PC-9 (cell line): ENCODE data around the gene DIDO1. TPM values are rescaled to one million over a fixed set of nuclear protein-coding genes. Genes with fewer than 3 reads are reported as not detected.

Source experiments
- BruUV-seq: library from RNA; stranded (reverse); fragments of 400-500 nt; replicated peaks from 2 replicates; lab custom pipeline; 2021; lab: Mats Ljungman, UMichigan
- CTCF ChIA-PET: fragments of 300-600 bp; sonication (Branson Sonifier 250); formaldehyde crosslinking; loops from one replicate; lab custom pipeline; 2022; ENCODE audit warnings: antibody characterized with exemption; lab: Charles Lee
- POLR2A ChIA-PET: fragments of 300-600 bp; sonication (Branson Sonifier 250); formaldehyde crosslinking; loops from one replicate; lab custom pipeline; 2022; ENCODE audit warnings: antibody characterized with exemption; ENCODE audit not compliant: unreplicated experiment; lab: Charles Lee
- DNase-seq, 2 experiments: peaks; one replicate each; pipeline versions ENCODE4 v3.0.0 to v3.0.0-alpha.2; 2015 to 2022; ENCODE audit warnings: mixed read lengths in 1 of 2
- H2AFZ ChIP-seq: fragments of 200-600 bp; sonication (generic); 2 replicates; pipeline ENCODE4 v1.8.1; 2017; ENCODE audit warnings: antibody characterized with exemption
- H3F3A ChIP-seq: fragments of 200-600 bp; sonication (generic); 2 replicates; pipeline ENCODE4 v1.8.1; 2017; ENCODE audit warnings: antibody characterized with exemption, mild to moderate bottlenecking, low read depth; ENCODE audit not compliant: insufficient read depth
- H3K27ac ChIP-seq: fragments of 200-600 bp; sonication (generic); 2 replicates; pipeline ENCODE4 v1.6.1; 2016; ENCODE audit warnings: mixed run types
- H3K27me3 ChIP-seq: fragments of 200-600 bp; sonication (generic); 2 replicates; pipeline ENCODE4 v1.6.1; 2016; ENCODE audit warnings: low read depth, mixed run types; ENCODE audit not compliant: insufficient read depth
- H3K36me3 ChIP-seq: fragments of 200-600 bp; sonication (generic); 2 replicates; pipeline ENCODE4 v1.6.1; 2016; ENCODE audit warnings: low read depth, mixed run types
- H3K4me1 ChIP-seq: fragments of 200-600 bp; sonication (generic); replicated peaks from 2 replicates; pipeline ENCODE4 v1.6.1; 2016; ENCODE audit warnings: mixed run types; ENCODE audit not compliant: insufficient read depth
- H3K4me2 ChIP-seq: fragments of 200-600 bp; sonication (generic); 2 replicates; pipeline ENCODE4 v1.6.1; 2017; ENCODE audit warnings: mixed run types
- H3K4me3 ChIP-seq: fragments of 200-600 bp; sonication (generic); 2 replicates; pipeline ENCODE4 v1.6.1; 2016; ENCODE audit warnings: mixed run types
- H3K79me2 ChIP-seq: fragments of 200-600 bp; sonication (generic); 2 replicates; pipeline ENCODE4 v1.6.1; 2017; ENCODE audit warnings: low read depth, mixed run types
- H3K9me2 ChIP-seq: fragments of 200-600 bp; sonication (generic); 2 replicates; pipeline ENCODE4 v1.8.1; 2017; ENCODE audit warnings: mild to moderate bottlenecking; ENCODE audit not compliant: insufficient read depth
- H3K9me3 ChIP-seq: fragments of 200-600 bp; sonication (generic); 2 replicates; pipeline ENCODE4 v1.8.1; 2016; ENCODE audit warnings: low read depth; ENCODE audit not compliant: insufficient read depth
- H4K20me1 ChIP-seq: fragments of 200-600 bp; sonication (generic); 2 replicates; pipeline ENCODE4 v1.8.1; 2017; ENCODE audit not compliant: insufficient read depth
- EZH2 ChIP-seq: fragments of 200-600 bp; sonication (generic); IDR thresholded peaks from 2 replicates; pipeline ENCODE4 v1.8.0; 2017; ENCODE audit warnings: antibody characterized with exemption, low read depth
- intact Hi-C: fragments of 100-400 bp; cut with micrococcal nuclease; formaldehyde crosslinking; loops from one replicate; pipeline ENCODE4 v1.10.0; 2022; ENCODE audit not compliant: unreplicated experiment
- total RNA-seq: library from RNA; stranded (reverse); gene quantifications from 2 replicates; pipeline ENCODE4 v1.2.3, GENCODE V29; 2021
- TF ChIP-seq, protein P1 (sequence below): fragments of 200-600 bp; sonication (generic); conservative IDR thresholded peaks from 2 replicates; pipeline ENCODE4 v1.6.1; 2017; ENCODE audit warnings: mixed run types, antibody characterized with exemption, mild to moderate bottlenecking, moderate library complexity

Gene DIDO1
- total RNA-seq, 1 experiment from 2014 or later: 61.4 TPM

- H3K27ac ChIP-seq: no peak overlapping the region
- H3K4me2 ChIP-seq: no peak overlapping the region
- no peaks in the 10 kb centered on the region for H3K9me3 ChIP-seq
- DNase-seq: no peak
- TF ChIP-seq, protein P1, sequence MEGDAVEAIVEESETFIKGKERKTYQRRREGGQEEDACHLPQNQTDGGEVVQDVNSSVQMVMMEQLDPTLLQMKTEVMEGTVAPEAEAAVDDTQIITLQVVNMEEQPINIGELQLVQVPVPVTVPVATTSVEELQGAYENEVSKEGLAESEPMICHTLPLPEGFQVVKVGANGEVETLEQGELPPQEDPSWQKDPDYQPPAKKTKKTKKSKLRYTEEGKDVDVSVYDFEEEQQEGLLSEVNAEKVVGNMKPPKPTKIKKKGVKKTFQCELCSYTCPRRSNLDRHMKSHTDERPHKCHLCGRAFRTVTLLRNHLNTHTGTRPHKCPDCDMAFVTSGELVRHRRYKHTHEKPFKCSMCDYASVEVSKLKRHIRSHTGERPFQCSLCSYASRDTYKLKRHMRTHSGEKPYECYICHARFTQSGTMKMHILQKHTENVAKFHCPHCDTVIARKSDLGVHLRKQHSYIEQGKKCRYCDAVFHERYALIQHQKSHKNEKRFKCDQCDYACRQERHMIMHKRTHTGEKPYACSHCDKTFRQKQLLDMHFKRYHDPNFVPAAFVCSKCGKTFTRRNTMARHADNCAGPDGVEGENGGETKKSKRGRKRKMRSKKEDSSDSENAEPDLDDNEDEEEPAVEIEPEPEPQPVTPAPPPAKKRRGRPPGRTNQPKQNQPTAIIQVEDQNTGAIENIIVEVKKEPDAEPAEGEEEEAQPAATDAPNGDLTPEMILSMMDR: no peak
- no peak for TF ChIP-seq EZH2
- no peaks in the 10 kb centered on the region for H3K9me2 ChIP-seq
- H3K36me3 ChIP-seq: peaks cover 17% of the 10 kb centered on the region; the same call in 1 of the 2 replicates
- intact Hi-C loops: no loop called here
- H3K79me2 ChIP-seq: no peaks in the 10 kb centered on the region
- no peaks in the 10 kb centered on the region for H3F3A ChIP-seq
- no peak overlapping the region for H3K4me3 ChIP-seq
- no peaks in the 10 kb centered on the region for H3K27me3 ChIP-seq
- ChIA-PET POLR2A (no interaction called here), CTCF (interaction anchor here (0.6 kb wide), 1 partner anchor 18 kb away, joined by 9 read pairs; no protein-coding TSS in a partner anchor)
- BruUV-seq: no TSS peak
- no peaks in the 10 kb centered on the region for H3K4me1 ChIP-seq
- no peak overlapping the region for H2AFZ ChIP-seq
- peaks cover 22% of the 10 kb centered on the region for H4K20me1 ChIP-seq
These were observed 23.0 kb upstream of the DIDO1 start for GRCh38 chr20:62949153-62949821.

- no peak overlapping the region for H3K4me3 ChIP-seq
- H3K36me3 ChIP-seq: peaks cover 24% of the 10 kb centered on the region; the same call in 1 of the 2 replicates
- H3K27ac ChIP-seq: no peak overlapping the region
- 0 out of 2 replicates have a peak, but pooled peaks cover 4% of the 10 kb centered on the region for H3K79me2 ChIP-seq
- H3K9me3 ChIP-seq: no peaks in the 10 kb centered on the region
- no peak overlapping the region for H3K4me2 ChIP-seq
- no peaks in the 10 kb centered on the region for H3F3A ChIP-seq
- H3K9me2 ChIP-seq: no peaks in the 10 kb centered on the region
- TF ChIP-seq EZH2: no peak
- TF ChIP-seq, protein P1: no peak
- H3K27me3 ChIP-seq: no peaks in the 10 kb centered on the region
- peaks cover 30% of the 10 kb centered on the region for H4K20me1 ChIP-seq
- intact Hi-C loops: no loop called here
- no peaks in the 10 kb centered on the region for H3K4me1 ChIP-seq
- no peak overlapping the region for H2AFZ ChIP-seq
- POLR2A ChIA-PET: no interaction called here
- CTCF ChIA-PET: no interaction called here
- BruUV-seq: no TSS peak
- no peak for DNase-seq
These were observed 21.4 kb upstream of the DIDO1 start for GRCh38 chr20:62947532-62948300.

DNA sequence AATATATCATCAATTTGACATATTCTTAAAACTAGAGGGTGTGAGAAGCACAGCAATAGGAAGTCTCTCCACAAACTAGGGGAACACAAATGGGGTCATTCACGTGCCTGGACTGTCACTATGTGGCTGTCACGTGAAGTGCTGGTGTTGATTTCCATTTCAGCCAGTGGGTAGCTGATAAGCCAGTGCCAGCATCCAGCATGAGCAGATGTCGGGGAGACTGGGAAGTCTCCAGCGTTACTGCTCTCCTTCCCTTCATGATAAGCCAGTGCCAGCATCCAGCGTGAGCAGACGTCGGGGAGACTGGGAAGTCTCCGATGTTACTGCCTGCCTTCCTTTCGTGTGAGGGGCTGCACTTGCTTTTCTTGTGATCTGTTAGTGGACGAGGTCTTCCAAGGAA is 20.6 kb upstream of the DIDO1 start:
- no peak for DNase-seq
- CTCF ChIA-PET: no interaction called here
- Histone ChIP-seq H3K36me3 (peaks cover 28% of the 10 kb centered on the region), H3K79me2 (peaks cover 11% of the 10 kb centered on the region), H3K4me2 (no peak overlapping the region), H3K9me2 (no peaks in the 10 kb centered on the region), H3K4me3 (no peak overlapping the region), H2AFZ (no peak overlapping the region), H3F3A (no peaks in the 10 kb centered on the region), H3K27me3 (no peaks in the 10 kb centered on the region), H4K20me1 (peaks cover 38% of the 10 kb centered on the region), H3K9me3 (no peaks in the 10 kb centered on the region), H3K4me1 (no peaks in the 10 kb centered on the region), H3K27ac (no peak overlapping the region)
- POLR2A ChIA-PET: no interaction called here
- intact Hi-C loops: no loop called here
- BruUV-seq: no TSS peak
- TF ChIP-seq, protein P1: no peak
- no peak for TF ChIP-seq EZH2
